Measurements from ENCODE around the gene KRTAP5-3. TPM values are rescaled to one million over a fixed set of nuclear protein-coding genes. Genes with fewer than 3 reads are reported as not detected.
A peak's percentile ranks its signal among the peaks of the same experiment; 100 is the strongest.
"Not testable (repeated sequence)": the region's sequence is repeated elsewhere in the genome, so short reads cannot be mapped to it uniquely, and the experiment has no call there.

Gene KRTAP5-3, protein sequence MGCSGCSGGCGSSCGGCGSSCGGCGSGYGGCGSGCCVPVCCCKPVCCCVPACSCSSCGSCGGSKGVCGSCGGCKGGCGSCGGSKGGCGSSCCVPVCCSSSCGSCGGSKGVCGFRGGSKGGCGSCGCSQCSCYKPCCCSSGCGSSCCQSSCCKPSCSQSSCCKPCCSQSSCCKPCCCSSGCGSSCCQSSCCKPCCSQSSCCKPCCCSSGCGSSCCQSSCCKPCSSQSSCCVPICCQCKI
- total RNA-seq (2014; rRNA removed; shearing (Covaris generic)), result not detected in 2 replicates

DNA sequence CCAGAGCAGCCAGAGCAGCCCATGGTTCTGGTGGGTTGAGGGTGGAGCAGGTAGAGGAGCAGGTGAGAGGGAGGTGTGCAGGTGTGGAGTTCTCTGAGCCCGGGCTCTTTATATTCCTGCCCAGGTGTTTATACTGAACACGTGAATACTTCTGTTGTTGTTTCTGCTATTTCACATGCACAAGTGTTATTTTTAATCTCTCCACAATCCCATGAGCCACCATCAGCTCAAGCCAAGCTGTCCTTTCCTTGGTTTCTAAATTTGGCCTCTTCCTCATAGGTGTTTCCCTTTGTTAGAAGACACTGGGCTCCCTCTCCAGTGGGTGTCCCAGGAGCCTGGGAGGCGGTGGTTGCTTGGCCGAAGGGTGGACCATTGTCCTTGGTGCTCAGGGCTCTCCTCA, at the start of gene KRTAP5-3:
KRTAP5-3 (minus strand) TSS at position 101 of the 400 bp plus-strand sequence; CDS start at position 23, 78 bp downstream.
- DNase-seq (ENCODE audit: low read depth), result no peak

GRCh38 chr11:1656670-1657069, 48.4 kb upstream of the KRTAP5-3 start:
- DNase-seq (ENCODE audit: low read depth), result no peak

DNA sequence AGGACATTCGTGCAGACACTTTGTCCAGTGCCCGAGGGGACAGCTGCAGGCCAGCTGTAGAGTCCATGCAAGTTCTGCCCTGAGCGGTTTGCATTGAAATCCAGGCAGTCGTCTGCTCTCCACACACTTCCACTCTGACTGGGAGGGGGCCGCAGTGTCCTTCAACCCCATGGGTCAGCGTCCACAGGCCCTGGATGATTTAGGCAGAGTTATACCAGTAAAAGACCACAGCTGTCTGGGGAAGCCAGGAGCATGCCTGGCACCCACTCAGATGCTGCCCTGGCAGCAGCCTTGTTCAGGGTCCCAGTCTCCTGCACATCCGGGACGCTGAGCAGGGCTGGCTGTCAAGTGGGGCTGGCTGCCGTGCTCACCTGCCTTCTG, 47.8 kb upstream of the KRTAP5-3 start:
- DNase-seq (ENCODE audit: low read depth), result no peak

DNA sequence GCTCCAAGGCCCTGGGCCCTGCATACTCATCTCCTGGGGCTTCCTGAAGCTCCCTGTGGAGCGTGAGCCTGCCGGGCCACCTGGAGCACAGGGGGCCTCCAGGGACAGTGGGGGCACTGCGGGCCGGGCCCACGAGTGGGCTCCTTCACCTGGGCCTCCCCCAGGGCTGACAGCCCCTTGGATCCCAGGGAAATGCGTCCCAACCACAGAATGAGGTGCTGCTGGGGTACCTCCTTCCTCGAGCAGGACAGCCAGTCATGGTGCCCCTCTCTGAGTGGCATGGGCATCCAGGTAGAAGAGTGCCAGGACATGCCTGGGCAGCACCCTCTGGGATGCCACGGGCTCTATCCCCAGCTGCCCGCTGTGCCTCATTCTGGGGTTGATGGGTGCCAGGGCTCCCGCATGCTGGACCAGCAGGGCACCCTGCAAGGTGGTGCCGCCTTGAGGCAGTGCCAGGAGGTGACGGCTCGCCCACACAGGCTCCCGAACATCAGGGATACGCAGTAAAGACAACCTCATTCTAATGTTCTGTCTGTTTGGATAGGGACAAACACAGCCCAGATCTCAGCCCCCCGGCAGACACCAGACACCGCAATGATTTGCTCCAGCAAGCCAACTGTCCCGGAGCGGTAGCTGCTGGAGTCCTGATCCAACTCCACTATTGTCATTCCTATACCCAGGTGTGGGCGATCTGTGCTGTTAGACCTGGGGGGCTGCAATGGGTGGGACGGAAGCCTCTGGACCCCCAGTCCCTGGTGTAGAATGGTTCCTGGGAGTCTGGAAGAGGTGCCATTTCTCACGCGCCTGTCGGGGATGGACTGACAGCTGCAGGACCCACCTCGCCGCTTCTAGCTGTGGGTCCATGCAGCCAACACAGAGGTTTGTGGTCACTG, 47.2 kb upstream of the KRTAP5-3 start:
- DNase-seq (ENCODE audit: low read depth), result no peak

GRCh38 chr11:1654388-1655167, 46.3 kb upstream of the KRTAP5-3 start:
- no peak for DNase-seq (ENCODE audit: low read depth)

DNA sequence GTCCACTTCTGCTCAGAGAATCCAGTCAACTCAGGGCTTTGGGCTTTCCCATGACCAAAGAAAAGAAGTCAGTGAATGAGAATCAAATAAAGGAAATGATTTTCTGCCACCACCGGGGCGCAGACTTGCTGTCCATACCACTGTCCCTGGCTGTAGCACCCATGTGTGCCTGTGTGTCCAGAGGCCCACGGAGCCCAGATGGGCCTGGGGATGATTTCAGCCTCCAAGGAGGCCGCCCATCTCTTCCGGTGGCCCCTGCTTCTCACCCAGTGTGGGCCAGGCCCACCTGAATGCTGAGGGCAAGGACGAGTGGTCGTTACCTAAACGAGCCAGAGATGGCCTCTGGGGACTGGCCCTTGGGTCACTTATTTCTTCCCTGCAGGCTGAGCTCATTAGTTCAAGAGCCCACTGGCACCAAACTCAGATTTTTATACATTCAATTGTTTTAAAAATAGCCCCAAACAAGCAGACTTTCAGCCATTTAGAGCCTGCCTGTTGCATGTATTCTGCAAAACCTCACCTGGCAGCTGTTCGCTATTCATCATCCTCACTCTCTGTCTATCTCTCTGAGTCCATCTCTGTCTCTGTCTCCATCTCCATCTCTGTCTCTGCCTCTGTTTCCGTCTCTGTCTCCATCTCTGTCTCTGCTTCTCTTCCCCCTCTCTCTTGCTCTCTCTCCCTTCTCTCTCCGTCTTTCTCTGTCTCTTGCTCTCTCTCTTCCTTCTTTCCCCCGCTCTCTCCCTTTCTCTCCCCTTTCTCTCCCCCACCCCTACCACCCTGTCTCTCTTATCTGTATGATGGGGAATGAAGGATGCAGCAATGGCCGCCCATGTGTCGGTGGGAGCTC, 45.5 kb upstream of the KRTAP5-3 start:
- DNase-seq (ENCODE audit: low read depth), result no peak

GRCh38 chr11:1652771-1653540, 44.7 kb upstream of the KRTAP5-3 start:
- peak; percentile 55 for DNase-seq (ENCODE audit: low read depth)

GRCh38 chr11:1652442-1652770, 44.1 kb upstream of the KRTAP5-3 start:
- no peak for DNase-seq (ENCODE audit: low read depth)

DNA sequence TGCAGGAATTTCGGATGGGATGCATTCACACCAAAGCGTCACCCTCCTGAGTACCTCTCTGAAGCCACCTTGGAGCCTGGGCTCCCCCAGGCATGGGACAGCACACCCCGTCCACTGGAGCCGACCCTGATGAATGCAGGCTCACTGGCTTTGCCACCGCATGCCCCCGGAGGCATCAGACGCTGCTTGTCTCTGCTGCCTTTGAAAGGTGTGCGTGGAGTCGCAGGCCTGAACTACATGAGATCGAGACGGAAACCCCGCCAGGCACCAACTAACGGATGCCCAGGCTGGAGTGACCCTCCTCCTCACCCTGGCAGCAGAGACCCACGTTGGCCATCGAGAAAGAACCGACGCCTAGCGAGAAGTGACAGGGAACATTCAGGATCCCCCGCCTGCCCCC, 43.8 kb upstream of the KRTAP5-3 start:
- DNase-seq (ENCODE audit: low read depth), result no peak

DNA sequence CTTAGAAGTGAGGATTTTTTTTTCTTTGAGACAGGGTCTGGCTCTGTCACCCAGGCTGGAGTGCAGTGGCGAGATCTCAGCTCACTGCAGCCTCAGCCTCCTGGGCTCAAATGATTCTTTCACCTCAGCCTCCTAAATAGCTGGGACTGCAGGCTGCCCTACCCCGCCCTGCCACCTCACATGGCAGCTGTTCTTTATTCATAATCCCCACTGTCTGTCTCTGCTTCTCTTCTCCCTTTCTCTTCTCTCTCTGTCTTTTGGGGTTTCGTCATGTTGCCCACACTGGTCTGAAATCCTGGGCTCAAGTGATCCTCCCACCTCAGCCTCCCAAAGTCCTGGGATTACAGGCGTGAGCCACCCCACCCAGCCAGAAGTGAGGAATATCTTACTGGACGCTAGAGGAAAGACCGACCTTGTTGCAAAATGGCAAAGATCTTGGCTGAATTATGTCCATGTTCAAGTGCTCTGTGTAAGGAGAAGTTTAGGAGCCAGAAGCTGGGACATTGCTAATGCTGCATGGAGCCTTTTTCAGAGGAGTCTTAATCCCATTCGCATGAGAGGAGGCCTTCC, 43.2 kb upstream of the KRTAP5-3 start:
- no peak for DNase-seq (ENCODE audit: low read depth)

DNA sequence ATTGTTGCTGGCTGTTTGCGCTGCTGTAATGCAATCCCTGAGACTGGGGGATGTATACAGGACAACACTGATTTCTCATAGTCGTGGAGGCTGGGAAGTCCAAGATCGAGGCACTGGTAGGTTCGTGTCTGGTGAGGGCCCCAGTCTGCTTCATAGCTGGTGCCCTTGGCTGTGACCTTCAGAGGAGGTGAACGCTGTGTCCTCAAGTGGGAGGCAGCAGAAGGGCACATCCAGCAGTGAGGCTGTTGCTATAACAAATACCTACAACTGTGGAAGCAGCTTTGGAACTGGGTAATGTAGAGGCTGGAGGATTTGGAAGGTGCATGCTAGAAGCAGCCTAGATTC, 42.6 kb upstream of the KRTAP5-3 start:
- no peak for DNase-seq (ENCODE audit: low read depth)

DNA sequence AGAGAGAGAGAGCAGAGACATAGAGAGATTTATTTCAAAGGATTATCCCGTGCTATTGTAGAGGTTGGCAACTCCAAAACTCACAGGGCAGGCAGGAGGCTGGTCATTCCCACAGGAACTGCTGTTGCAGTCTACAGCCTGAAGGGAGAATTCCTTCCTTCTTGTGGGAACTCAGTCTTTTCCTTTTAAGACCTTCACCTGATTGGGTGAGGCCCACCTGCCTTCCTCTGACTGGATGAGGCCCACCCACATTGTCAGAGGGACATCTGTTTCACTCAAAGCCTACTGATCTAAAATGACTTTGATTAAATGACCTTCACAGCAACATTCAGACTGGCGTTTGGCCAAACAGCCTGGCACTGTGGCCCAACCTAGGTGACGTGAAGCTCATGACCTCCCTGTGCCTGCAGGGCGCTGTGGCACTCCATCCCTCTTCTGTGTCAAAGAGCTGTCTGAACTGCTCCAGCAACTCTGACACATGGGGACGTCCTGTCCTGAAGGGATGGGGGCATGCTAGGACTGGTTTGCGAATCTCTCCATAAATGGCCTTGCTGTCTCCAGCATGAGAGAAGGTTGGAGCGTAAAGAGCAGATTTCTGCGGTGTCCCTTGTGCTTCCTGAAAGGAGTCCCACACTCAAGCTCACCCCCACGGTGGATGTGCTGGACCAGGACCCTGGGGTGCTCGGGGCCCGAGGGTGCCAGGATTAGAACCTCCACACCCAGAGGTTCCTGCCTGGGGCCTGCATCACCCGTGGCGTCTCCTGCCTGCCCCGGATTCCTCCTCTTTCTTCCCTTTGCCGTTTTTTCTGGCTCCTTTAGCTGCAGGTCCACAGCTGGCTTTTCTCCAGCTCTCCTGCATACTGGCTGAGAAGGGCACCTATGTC, 42.0 kb upstream of the KRTAP5-3 start:
- no peak for DNase-seq (ENCODE audit: low read depth)

DNA sequence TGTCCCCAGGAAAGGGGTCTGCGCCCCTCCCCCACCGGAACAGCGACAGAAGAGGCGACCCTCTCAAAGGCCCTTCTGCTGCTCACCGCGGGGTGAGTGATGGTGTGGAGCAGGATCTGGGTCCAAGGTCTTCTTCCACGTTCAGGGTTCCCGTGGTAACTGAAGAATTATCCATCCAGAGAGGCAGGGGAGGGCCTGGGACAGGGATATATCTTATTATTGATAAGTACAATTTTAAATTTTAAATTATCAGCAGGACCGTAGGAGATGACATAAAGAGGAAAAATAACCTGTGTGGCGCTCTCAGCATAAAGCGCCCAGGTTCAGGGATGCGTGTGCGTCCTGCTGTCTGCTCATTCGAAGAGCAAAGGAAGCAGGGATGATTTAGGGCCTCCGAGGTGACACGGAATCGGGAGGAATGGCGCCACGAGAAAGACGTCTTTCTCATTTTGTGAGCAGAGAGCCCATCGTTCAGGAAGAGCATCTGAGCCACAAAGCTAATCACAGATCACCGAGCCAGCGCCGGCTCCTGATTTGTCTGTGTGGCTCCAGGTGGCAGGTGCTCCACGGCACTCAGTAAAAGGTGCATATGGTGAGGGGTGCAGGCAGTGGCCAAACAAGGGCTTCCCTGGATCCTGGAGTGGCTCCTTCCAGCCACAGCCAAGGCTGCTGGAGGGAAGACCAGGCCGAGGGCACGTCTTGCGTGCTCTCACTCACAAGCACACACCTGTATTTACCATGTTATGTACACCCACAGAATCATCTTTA, 40.6 kb upstream of the KRTAP5-3 start:
- DNase-seq (ENCODE audit: low read depth), result no peak

DNA sequence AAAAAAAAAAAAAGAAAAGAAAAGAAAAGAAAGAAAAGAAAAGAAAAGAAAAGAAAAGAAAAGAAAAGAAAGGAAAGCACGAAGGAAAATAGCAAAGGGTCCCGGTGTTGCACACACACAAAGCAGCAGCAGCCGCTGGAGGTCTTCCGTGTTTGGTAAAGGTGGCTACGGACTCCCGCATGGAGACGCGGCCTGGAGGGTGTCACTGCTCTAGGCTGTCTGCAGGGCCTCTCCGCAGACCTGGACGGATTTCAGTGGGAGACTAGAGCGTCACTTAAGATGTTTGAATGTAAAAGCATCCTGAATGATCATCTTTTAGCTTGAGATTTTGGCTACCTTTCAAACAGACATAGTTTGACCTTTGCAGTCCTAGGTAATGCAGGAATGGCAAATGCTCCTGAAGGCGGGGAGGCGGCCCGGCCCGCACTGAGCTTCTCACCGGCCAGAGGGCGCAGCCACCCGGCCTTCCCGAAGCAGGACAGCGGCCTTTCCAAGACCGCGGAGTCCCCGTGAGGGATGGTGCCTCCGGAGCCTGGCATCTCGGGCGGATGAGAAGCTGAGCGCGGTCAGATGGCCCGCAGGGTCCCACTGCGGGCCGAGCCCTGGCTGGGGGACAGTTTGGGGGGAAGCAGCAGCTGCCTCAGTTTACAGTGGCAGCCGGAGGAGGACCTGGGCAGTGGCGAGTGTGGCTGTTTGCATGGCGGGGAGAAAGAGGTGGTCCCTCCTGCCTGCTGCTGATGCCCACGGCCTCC, 39.8 kb upstream of the KRTAP5-3 start:
- no peak for DNase-seq (ENCODE audit: low read depth)

DNA sequence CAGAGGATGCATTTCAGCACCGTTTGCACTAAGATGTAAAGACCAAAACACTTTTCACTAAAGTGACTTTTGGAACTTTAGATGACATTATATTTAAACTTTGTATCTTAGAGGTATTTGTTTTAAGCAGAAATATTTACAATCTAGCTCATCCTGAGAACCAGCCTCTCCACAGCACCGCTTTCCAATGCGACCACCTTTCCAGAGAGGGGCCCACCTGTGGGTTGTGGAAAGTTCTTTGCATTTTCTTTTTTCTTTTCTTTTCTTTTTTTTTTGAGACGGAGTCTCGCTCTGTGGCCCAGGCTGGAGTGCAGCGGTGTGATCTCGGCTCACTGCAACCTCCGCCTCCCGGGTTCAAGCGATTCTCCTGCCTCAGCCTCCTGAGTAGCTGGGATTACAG, 38.3 kb upstream of the KRTAP5-3 start:
- not testable (repeated sequence) for DNase-seq (ENCODE audit: low read depth)

DNA sequence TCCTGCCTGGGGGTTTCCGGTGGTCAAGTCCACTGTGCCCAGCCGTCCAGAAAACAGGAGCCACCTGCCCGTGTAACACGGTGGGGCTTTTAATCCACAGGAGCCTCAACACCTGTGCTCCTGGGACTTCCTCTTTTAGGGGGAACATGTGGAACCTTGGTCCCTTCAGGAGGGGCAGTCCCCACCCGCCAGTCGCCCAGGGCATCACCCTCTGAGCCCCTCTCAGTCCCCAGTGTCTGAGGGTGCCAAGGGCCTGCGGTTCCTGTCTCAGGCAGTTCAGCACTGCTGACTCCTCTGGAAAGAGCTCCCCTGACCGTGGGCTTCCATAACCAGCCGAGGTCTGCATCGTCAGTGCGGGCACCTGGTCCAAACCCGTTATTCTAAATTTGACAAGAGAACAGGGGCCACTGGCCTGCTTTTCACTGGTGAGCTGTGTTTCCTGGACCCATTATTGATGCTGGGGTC, 37.1 kb upstream of the KRTAP5-3 start:
- no peak for DNase-seq (ENCODE audit: low read depth)

- no peak for DNase-seq (ENCODE audit: low read depth)
Measured at GRCh38 chr11:1644601-1645356, 36.5 kb upstream of the KRTAP5-3 start.
